K562 (cell line): Measurements from ENCODE around the gene NFIC. TPM values are rescaled to one million over a fixed set of nuclear protein-coding genes. Genes with fewer than 3 reads are reported as not detected.

ENCODE experiments used
- ATAC-seq: fragments of 200-7000 bp; cut with Tn5 transposase; 3 replicates; pipeline ENCODE4 v1.9.1; 2020; ENCODE audit warnings: moderate library complexity
- BruUV-seq: library from RNA; stranded (reverse); fragments of 400-500 nt; replicated peaks from 2 replicates; lab custom pipeline; 2021; lab: Mats Ljungman, UMichigan
- CTCF ChIA-PET: fragments of 300-600 bp; formaldehyde crosslinking; extraction: SDS; loops from one replicate; lab custom pipeline; 2021; ENCODE audit warnings: low intra/inter-chr PET ratio; lab: Yijun Ruan, JAX
- POLR2A ChIA-PET: fragments of 300-600, 350-650 bp; sonication (Branson Sonifier 250); formaldehyde crosslinking; extraction: SDS; loops from one replicate; lab custom pipeline; 2021; ENCODE audit warnings: antibody characterized with exemption, inconsistent platforms; lab: Yijun Ruan, JAX
- DNase-seq, 4 experiments: peaks; one replicate each; pipeline versions ENCODE4 v3.0.0 to v3.0.0-alpha.2; 2011 to 2018; ENCODE audit warnings: low spot score in 3 of 4, mixed read lengths in 3 of 4; ENCODE audit errors: extremely low read depth in 1 of 4
- FAIRE-seq: peaks from 2 replicates; lab custom pipeline; 2011; peaks lifted over from hg19 to GRCh38; lab: Jason Lieb, UNC
- H2AFZ ChIP-seq: 2 replicates; pipeline ENCODE4 v1.6.0; 2011; ENCODE audit warnings: low read depth, low read length, control low read depth, inconsistent platforms
- H3K27ac ChIP-seq: fragments of 200-600 bp; 3 replicates; pipeline ENCODE4 v1.8.0; 2011; ENCODE audit warnings: low read depth, mild to moderate bottlenecking, control low read depth, inconsistent platforms, low read length, moderate library complexity, mixed read lengths; ENCODE audit errors: extremely low read depth
- H3K27me3 ChIP-seq, 2 experiments: fragments of 300-600 bp in 1 of 2; 2 replicates in 1 of 2; 3 replicates in 1 of 2; pipeline versions ENCODE4 v1.6.0 to v1.8.0; 2011; ENCODE audit warnings: inconsistent platforms in 2 of 2, low read length in 2 of 2, mild to moderate bottlenecking in 1 of 2, mixed read lengths in 1 of 2, moderate library complexity in 1 of 2; ENCODE audit not compliant: control insufficient read depth in 2 of 2, insufficient read depth in 2 of 2
- H3K36me3 ChIP-seq: fragments of 300-600 bp; 3 replicates; pipeline ENCODE4 v1.8.0; 2011; ENCODE audit warnings: mild to moderate bottlenecking, low read length, inconsistent platforms; ENCODE audit not compliant: control insufficient read depth, insufficient read depth
- H3K4me1 ChIP-seq, 2 experiments: fragments of 200-600 bp in 1 of 2; replicated peaks in 1 of 2; 2 replicates in 1 of 2; 3 replicates in 1 of 2; pipeline versions ENCODE4 v1.5.1 to v1.8.0; 2011; ENCODE audit warnings: inconsistent platforms in 2 of 2, low read length in 2 of 2, mild to moderate bottlenecking in 1 of 2, mixed read lengths in 1 of 2, moderate library complexity in 1 of 2; ENCODE audit not compliant: control insufficient read depth in 2 of 2, insufficient read depth in 2 of 2
- H3K4me2 ChIP-seq: 2 replicates; pipeline ENCODE4 v1.6.1; 2011; ENCODE audit warnings: low read length, control low read depth, inconsistent platforms, mixed read lengths; ENCODE audit not compliant: insufficient read depth
- H3K4me3 ChIP-seq: fragments of 200-600 bp; sonication (generic), shearing (Covaris generic); 2 replicates; pipeline ENCODE4 v1.5.1; 2016; ENCODE audit warnings: control low read depth, inconsistent platforms
- H3K79me2 ChIP-seq: fragments of 200-600 bp; 3 replicates; pipeline ENCODE4 v1.8.0; 2011; ENCODE audit warnings: low read length, inconsistent platforms; ENCODE audit not compliant: control insufficient read depth, insufficient read depth
- H3K9ac ChIP-seq, 2 experiments: 2 replicates each; pipeline versions ENCODE4 v1.6.0 to v1.6.1; 2011; ENCODE audit warnings: low read depth in 2 of 2, low read length in 2 of 2, control low read depth in 1 of 2, inconsistent platforms in 1 of 2, mild to moderate bottlenecking in 1 of 2, mixed read lengths in 1 of 2; ENCODE audit not compliant: insufficient read depth in 1 of 2
- H3K9me1 ChIP-seq: one replicate; pipeline ENCODE4 v1.6.0; 2011; ENCODE audit warnings: inconsistent platforms, mild to moderate bottlenecking, low read length, moderate library complexity; ENCODE audit not compliant: control insufficient read depth, insufficient read depth
- H3K9me3 ChIP-seq: replicated peaks from 2 replicates; pipeline ENCODE4 v1.5.1; 2011; ENCODE audit warnings: low read depth, low read length, inconsistent platforms; ENCODE audit not compliant: control insufficient read depth, insufficient read depth
- H4K20me1 ChIP-seq: replicated peaks from 2 replicates; pipeline ENCODE4 v1.6.1; 2011; ENCODE audit warnings: low read length, inconsistent platforms, mixed read lengths; ENCODE audit not compliant: control insufficient read depth, insufficient read depth
- MGA ChIP-seq: fragments of 450-650 bp; IDR thresholded peaks from 2 replicates; pipeline ENCODE4 v1.6.1; 2016; ENCODE audit warnings: mild to moderate bottlenecking, moderate library complexity
- ZBTB33 ChIP-seq: sonication (generic); formaldehyde crosslinking; IDR thresholded peaks from 2 replicates; pipeline ENCODE4 v1.8.1; 2023; ENCODE audit warnings: mild to moderate bottlenecking, missing genetic modification reagents
- WGBS: fragments of 100-300 bp; shearing (Covaris generic); methylation state at CpG from one replicate; pipeline ENCODE4 v1.1.6; 2016; ENCODE audit warnings: low coverage, mixed read lengths; ENCODE audit not compliant: insufficient coverage; ENCODE audit errors: missing lambda C conversion rate; 5-methylcytosine and 5-hydroxymethylcytosine counted together
- in situ Hi-C: fragments of 300-500 bp; cut with MboI; formaldehyde crosslinking; loops from 4 replicates; pipeline ENCODE4 v1.15.0; 2018; ENCODE audit warnings: inconsistent platforms, mixed read lengths
- intact Hi-C: fragments of 100-400 bp; cut with micrococcal nuclease; formaldehyde crosslinking; loops from 2 replicates; pipeline ENCODE4 v1.14.2; 2022
- polyA plus RNA-seq, 8 experiments: library from polyadenylated mRNA; depleted of rRNA in 4 of 8; stranded (reverse) in 5 of 8; unstranded in 3 of 8; fragments of >200 nt; fragmentation: Nextera tagmentation in 2 of 8; fragmentation: Illumina TruSeq in 1 of 8; extraction: Ambion mirVana in 2 of 8; extraction: Trizol in 1 of 8; gene quantifications; 2 replicates each; pipeline versions ENCODE4 v1.2.1 to v1.2.3, GENCODE V29; 2011 to 2014; ENCODE audit warnings: inconsistent platforms in 1 of 8, missing spikeins in 1 of 8
- total RNA-seq, 7 experiments: library from RNA; depleted of rRNA in 6 of 7; stranded (reverse); fragments of >200 nt in 6 of 7; fragmentation: Illumina TruSeq in 2 of 7; extraction: Trizol in 2 of 7; gene quantifications; 2 replicates each; pipeline versions ENCODE4 v1.2.1 to v1.2.3, GENCODE V29; 2011 to 2021; ENCODE audit warnings: low replicate concordance in 1 of 7

Gene NFIC
- total and polyA plus RNA-seq, 9 of the 15 experiments (the other 6 are each of a cell fraction or from before 2014, with no cell fraction given) = 0.71 to 62.1 (median 6.9) TPM

GRCh38 chr19:3396881-3397265, 30.5 kb downstream of the NFIC start:
- POLR2A ChIA-PET = interaction anchor here (1.0 to 1.9 kb wide), 6 partner anchors 12 to 163 kb away, joined by 3 to 5 read pairs (median 3); no protein-coding TSS in a partner anchor
- DNase-seq (no peak), ATAC-seq (no peak), FAIRE-seq (no peak)
- H3K9ac ChIP-seq = no peak overlapping the region; a peak in 1 of 4 replicates
- CTCF ChIA-PET = no interaction called here
- 0 out of 2 replicates have a peak, but pooled peaks have one; percentile 57 for TF ChIP-seq ZBTB33 (CRISPR knock-in tag)
- TF ChIP-seq MGA = no peak
- H3K36me3 ChIP-seq = peaks cover 61% of the 10 kb centered on the region; the same call in 2 of the 3 replicates
- H2AFZ ChIP-seq = no peak overlapping the region
- H3K4me2 ChIP-seq = no peak overlapping the region
- intact Hi-C loops (no loop called here), in situ Hi-C loops (no loop called here)
- H3K27ac ChIP-seq = no peak overlapping the region; the same call in 2 of the 3 replicates
- H3K4me1 ChIP-seq = peaks cover 3 to 47% of the 10 kb centered on the region in 2 experiments; a peak in 4 of 5 replicates
- no peaks in the 10 kb centered on the region for H3K9me3 ChIP-seq
- peaks cover 3% of the 10 kb centered on the region for H3K9me1 ChIP-seq
- H3K79me2 ChIP-seq = peaks cover 90% of the 10 kb centered on the region
- BruUV-seq = no TSS peak
- H4K20me1 ChIP-seq = peaks cover 28% of the 10 kb centered on the region
- WGBS = 61% methylated on average over 8 of the region's 8 CpGs
- H3K4me3 ChIP-seq = no peak overlapping the region
- no peaks in the 10 kb centered on the region for H3K27me3 ChIP-seq
